Epidermal melanocyte (primary cell): ENCODE data around the gene SYNPO.

Experiments used
- DNase-seq: peaks from one replicate; pipeline ENCODE4 v3.0.0; 2011; ENCODE audit warnings: low spot score; ENCODE audit not compliant: insufficient read length

SYNPO gene

GRCh38 chr5:150641006-150641570 lies 628 bp downstream of the SYNPO start:
- DNase-seq, result no peak

- DNase-seq, result no peak
These were observed 1.5 kb downstream of the SYNPO start for GRCh38 chr5:150641824-150642566.

- DNase-seq, result peak; percentile 59
These were observed 2.1 kb downstream of the SYNPO start for GRCh38 chr5:150642567-150642927.

- DNase-seq, result no peak
These were observed 2.7 kb downstream of the SYNPO start for GRCh38 chr5:150642991-150643710.

- no peak for DNase-seq
These were observed 3.6 kb downstream of the SYNPO start for GRCh38 chr5:150644058-150644457.

GRCh38 chr5:150644514-150644913 lies 4.1 kb downstream of the SYNPO start:
- no peak for DNase-seq

GRCh38 chr5:150645070-150645700 lies 4.7 kb downstream of the SYNPO start:
- DNase-seq, result peak; percentile 47

- no peak for DNase-seq
These were observed 7.1 kb downstream of the SYNPO start for GRCh38 chr5:150647275-150648251.

GRCh38 chr5:150648294-150649107 lies 8.0 kb downstream of the SYNPO start:
- no peak for DNase-seq

GRCh38 chr5:150649108-150650020 lies 8.9 kb downstream of the SYNPO start:
- no peak for DNase-seq

GRCh38 chr5:150650021-150651006 lies 9.9 kb downstream of the SYNPO start:
- no peak for DNase-seq

GRCh38 chr5:150651382-150651781 lies 10.9 kb downstream of the SYNPO start:
- no peak for DNase-seq

- DNase-seq, result no peak
These were observed 11.6 kb downstream of the SYNPO start for GRCh38 chr5:150651924-150652671.

- no peak for DNase-seq
These were observed 12.8 kb downstream of the SYNPO start for GRCh38 chr5:150653145-150653761.

- DNase-seq, result no peak
These were observed 13.5 kb downstream of the SYNPO start for GRCh38 chr5:150653762-150654556.

GRCh38 chr5:150655221-150655620 lies 14.8 kb downstream of the SYNPO start:
- DNase-seq, result no peak
